Small intestine (tissue), 7 donors: ENCODE results near the gene ARRDC2. TPM values are rescaled to one million over a fixed set of nuclear protein-coding genes. Genes with fewer than 3 reads are reported as not detected.
A peak's percentile ranks its signal among the peaks of the same experiment; 100 is the strongest.

Experiments
- DNase-seq, 2 donors: peaks; one replicate each; pipeline versions ENCODE4 v3.0.0 to v3.0.0-alpha.2; 2013
- FAIRE-seq: peaks from 2 replicates; lab custom pipeline; 2012; peaks lifted over from hg19 to GRCh38; lab: Jason Lieb, UNC
- H3K27ac ChIP-seq, 3 donors: one replicate each; pipeline ENCODE4 v1.5.1; 2013; ENCODE audit warnings: low read length in 2 of 3, mild to moderate bottlenecking in 2 of 3, control low read depth in 1 of 3, inconsistent platforms in 1 of 3, low read depth in 1 of 3, moderate library complexity in 1 of 3
- H3K27me3 ChIP-seq, 3 donors: one replicate each; pipeline ENCODE4 v1.6.1; 2013; ENCODE audit warnings: low read length in 3 of 3, inconsistent platforms in 1 of 3; ENCODE audit not compliant: control insufficient read depth in 3 of 3, insufficient read depth in 3 of 3
- H3K36me3 ChIP-seq, 3 donors: one replicate each; pipeline ENCODE4 v1.6.1; 2013; ENCODE audit warnings: low read length in 3 of 3, inconsistent platforms in 1 of 3, low read depth in 1 of 3, mild to moderate bottlenecking in 1 of 3, moderate library complexity in 1 of 3; ENCODE audit not compliant: control insufficient read depth in 3 of 3, insufficient read depth in 2 of 3
- H3K4me1 ChIP-seq, 3 donors: one replicate each; pipeline ENCODE4 v1.6.1; 2013; ENCODE audit warnings: low read length in 2 of 3, inconsistent platforms in 1 of 3, low read depth in 1 of 3, mild to moderate bottlenecking in 1 of 3, moderate library complexity in 1 of 3; ENCODE audit not compliant: control insufficient read depth in 3 of 3, insufficient read depth in 2 of 3
- H3K4me3 ChIP-seq, 3 donors: one replicate each; pipeline ENCODE4 v1.5.1; 2013; ENCODE audit warnings: low read length in 3 of 3, control low read depth in 1 of 3, inconsistent platforms in 1 of 3, low read depth in 1 of 3, mild to moderate bottlenecking in 1 of 3, moderate library complexity in 1 of 3
- H3K9me3 ChIP-seq, 2 donors: one replicate each; pipeline ENCODE4 v1.6.1; 2013; ENCODE audit warnings: low read depth in 1 of 2, low read length in 1 of 2; ENCODE audit not compliant: control insufficient read depth in 2 of 2, insufficient read depth in 1 of 2
- WGBS, 3 donors: extraction: QIAGEN DNeasy Blood & Tissue Kit; methylation state at CpG; one replicate each; pipeline ENCODE4 v1.1.7; 2013; 5-methylcytosine and 5-hydroxymethylcytosine counted together
- polyA plus RNA-seq, 4 donors: library from polyadenylated mRNA; stranded (reverse) in 3 of 4; unstranded in 1 of 4; fragments of 200-250 nt in 3 of 4; fragments of 120-200 nt in 1 of 4; gene quantifications; one replicate each; pipeline versions ENCODE4 v1.2.1 to v1.2.3, GENCODE V29; 2013
- donor health status: healthy with polysubstance abuse.
- donor health status: control.
- donor health status: control.
- donor health status: Bipolar disorder and iron deficiency.
- donor health status: healthy.

Gene ARRDC2
- polyA plus RNA-seq, 4 donors, result 6.9 to 31.5 (median 28.4) TPM

DNA sequence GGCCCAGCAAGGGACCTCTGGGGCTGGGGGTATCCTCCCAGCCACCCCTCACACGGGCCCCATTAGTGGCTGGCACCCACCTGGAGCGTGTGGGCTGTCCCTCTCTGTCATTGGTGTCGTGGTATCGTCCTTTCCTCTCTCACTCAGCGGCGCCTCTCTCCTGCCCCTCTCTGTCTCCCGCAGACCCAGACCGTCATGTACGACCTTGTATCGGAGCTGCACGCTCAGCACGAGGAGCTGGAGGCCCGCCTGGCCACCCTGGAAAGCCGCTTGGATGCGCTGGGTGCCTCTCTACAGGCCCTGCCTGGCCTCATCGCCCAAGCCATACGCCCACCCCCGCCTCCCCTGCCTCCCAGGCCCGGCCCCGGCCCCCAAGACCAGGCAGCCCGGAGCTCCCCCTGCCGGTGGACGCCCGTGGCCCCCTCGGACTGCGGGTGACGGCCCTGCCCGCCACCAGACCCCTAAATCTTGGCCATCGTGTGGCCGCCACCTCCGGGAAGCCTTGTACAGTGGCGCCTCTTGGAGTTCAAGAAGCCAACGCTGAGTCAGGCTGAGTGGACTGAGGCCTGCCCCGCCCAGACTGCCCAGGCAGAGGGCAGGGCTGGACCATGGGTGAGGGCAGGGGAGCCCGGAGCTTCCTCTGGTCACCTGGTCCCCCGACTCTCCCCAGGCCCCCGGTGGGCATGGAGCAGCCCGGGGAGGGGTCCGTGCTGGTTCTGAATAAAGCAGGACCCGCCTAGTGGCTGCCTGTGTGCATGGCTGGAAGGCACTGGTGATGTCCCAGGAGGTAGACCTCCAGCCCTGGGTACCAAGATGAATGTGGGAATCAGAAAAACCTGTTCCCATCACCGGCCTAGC lies 9.8 kb upstream of the ARRDC2 start:
- H3K36me3 ChIP-seq, result no peaks in the 10 kb centered on the region
- WGBS, 3 donors, result 39 to 57% (median 42%) methylated on average over 32 to 41 of the region's 41 CpGs
- H3K9me3 ChIP-seq, result no peaks in the 10 kb centered on the region
- DNase-seq (peak in 1 of 2 donors; percentile 53), FAIRE-seq (no peak)
- peaks cover 0 to 12% (median 0%) of the 10 kb centered on the region in 3 donors for H3K27me3 ChIP-seq
- no peak overlapping the region for H3K27ac ChIP-seq
- peaks cover 0 to 7% (median 0%) of the 10 kb centered on the region in 3 donors for H3K4me1 ChIP-seq
- H3K4me3 ChIP-seq, result no peak overlapping the region

DNA sequence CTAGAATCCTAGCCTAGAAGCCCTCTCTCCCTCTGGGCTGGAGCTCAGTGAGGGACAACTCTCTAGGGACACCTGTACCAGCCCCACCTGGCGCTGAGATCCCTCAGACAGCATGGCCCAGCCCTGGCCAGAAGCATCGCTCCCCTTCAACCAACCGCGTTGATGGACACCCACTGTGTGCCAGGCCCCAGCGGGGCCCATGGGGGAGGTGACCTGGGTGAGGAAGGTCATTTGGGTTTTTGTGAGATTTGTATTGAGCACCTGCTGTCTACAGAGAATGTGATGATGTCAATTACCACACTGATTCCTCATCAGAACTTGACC lies 9.2 kb upstream of the ARRDC2 start:
- 76 to 87% (median 79%) methylated on average over 5 of the region's 5 CpGs for whole genome bisulfite sequencing, 3 donors
- no peak for DNase-seq
- FAIRE-seq, result no peak
- H3K36me3 ChIP-seq, result no peaks in the 10 kb centered on the region
- H3K4me1 ChIP-seq, result peaks cover 0 to 7% (median 0%) of the 10 kb centered on the region in 3 donors
- H3K9me3 ChIP-seq, result no peaks in the 10 kb centered on the region
- H3K27ac ChIP-seq, result no peak overlapping the region
- peaks cover 0 to 12% (median 0%) of the 10 kb centered on the region in 3 donors for H3K27me3 ChIP-seq
- no peak overlapping the region for H3K4me3 ChIP-seq

DNA sequence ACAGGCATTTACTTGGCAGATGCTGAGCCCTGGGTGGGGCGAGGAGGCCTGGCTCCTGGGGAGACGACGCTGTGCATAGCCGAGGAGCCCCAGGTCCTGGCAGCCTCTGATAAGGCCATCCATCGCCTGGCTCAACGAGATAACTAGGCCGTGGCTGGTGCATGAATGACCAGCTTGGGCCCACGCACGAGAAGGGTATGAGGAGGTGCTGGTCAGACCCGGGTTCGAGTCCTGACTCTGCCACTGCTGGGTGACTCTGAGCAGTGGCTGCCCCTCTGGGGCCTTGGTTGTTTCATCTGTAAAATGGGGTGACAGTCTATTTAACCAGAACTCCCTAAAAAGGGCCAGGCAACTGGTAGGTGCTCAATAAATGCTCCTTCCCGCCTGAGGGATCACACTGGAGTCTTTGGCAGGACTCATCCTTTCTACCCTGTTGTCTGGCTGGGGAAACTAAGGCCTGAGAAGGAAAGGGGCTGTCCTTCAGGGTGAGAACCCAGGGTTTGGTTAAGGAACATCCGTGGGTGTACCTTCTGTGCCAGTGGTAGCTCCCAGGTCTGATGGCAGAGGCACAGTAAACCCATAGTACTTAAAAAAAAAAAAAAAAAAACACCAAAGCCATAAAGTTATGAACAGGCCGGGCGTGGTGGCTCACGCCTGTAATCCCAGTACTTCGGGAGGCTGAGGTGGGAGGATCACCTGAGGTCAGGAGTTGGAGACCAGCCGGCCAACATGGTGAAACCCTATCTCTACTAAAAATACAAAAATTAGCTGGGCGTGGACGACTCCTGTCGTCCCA lies 8.1 kb upstream of the ARRDC2 start:
- no peak overlapping the region for H3K4me3 ChIP-seq
- DNase-seq (no peak), FAIRE-seq (no peak)
- H3K27me3 ChIP-seq, result peaks cover 0 to 12% (median 0%) of the 10 kb centered on the region in 3 donors
- H3K27ac ChIP-seq, result peak overlapping the region in 2 of 3 donors; percentile 14 to 94
- no peaks in the 10 kb centered on the region for H3K36me3 ChIP-seq
- H3K4me1 ChIP-seq, result peaks cover 0 to 7% (median 0%) of the 10 kb centered on the region in 3 donors
- no peaks in the 10 kb centered on the region for H3K9me3 ChIP-seq
- WGBS, 3 donors, result 48 to 75% (median 54%) methylated on average over 21 of the region's 21 CpGs

DNA sequence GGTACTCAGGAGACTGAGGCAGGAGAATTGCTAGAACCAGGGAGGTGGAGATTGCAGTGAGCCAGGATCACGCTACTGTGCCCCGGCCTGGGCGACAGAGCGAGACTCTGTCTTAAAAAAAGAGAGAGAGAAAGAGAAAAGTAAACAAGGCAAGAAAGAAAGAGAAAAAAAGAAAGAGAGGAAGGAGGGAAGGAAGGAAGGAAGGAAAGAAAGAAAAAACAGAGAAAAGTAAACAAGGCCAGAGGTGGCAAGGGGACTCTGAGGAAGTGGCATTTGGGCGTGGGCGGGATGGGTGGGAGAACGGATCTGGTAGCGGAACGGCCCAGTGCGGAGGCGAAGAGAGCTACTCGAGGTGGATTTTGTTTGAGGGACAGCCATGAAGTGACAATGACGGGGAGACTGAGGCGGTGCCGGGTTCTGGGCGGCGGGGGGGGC lies 7.5 kb upstream of the ARRDC2 start:
- FAIRE-seq, result no peak

DNA sequence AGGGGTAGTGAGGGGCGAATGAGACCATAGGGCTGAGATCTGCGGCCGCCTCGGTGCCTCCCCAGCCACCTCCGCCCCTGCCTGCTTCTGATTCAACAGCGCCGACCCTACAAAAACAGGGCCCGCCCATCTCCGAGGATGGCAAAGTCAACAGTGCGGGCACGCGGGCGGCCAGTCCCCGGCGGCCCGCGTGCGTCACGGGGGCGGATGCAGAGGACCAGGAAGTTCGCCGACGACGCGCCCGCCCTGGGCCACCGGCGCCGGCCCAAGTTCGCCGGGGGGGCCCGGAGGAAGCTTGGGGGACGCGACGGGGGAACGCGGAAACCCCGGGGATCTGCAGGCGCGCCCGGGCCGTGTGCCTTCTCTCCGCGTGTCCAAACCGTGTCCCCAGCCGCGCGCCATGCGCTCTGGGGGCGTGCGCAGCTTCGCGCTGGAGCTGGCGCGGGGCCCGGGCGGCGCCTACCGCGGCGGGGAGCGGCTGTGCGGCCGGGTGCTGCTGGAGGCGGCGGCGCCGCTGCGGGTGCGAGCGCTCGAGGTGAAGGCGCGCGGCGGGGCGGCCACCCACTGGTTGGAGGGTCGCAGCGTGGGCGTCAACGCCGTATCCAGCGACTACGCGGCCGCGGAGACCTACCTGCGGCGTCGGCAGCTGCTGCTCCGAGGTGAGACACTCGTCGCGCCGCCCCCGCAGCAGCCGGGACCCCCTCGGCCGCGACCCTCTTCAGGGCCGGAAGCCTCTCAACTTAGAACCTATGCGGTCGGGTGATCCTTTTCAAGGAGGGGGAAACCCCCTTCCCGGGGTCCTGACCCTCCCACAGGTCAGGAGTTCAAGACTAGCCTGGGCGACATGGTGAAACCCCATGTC lies 6.8 kb upstream of the ARRDC2 start:
- Histone ChIP-seq H3K36me3 (no peaks in the 10 kb centered on the region), H3K4me3 (peak overlapping the region; percentile 51 to 70 (median 62)), H3K27me3 (peaks cover 0 to 12% (median 0%) of the 10 kb centered on the region in 3 donors), H3K4me1 (peaks cover 0 to 7% (median 0%) of the 10 kb centered on the region in 3 donors), H3K9me3 (peaks cover 0 to under 1% of the 10 kb centered on the region in 2 donors), H3K27ac (peak overlapping the region in 2 of 3 donors; percentile 69 to 94)
- no peak for FAIRE-seq
- peak; percentile 92 to 93 for DNase-seq
- WGBS, 3 donors, result 0 to 1% (median 0%) methylated on average over 43 to 105 of the region's 105 CpGs

More for the DNA sequence above, 7.5 kb upstream of the ARRDC2 start:
- Histone ChIP-seq H3K4me1 (peaks cover 0 to 7% (median 0%) of the 10 kb centered on the region in 3 donors), H3K27me3 (peaks cover 0 to 12% (median 0%) of the 10 kb centered on the region in 3 donors), H3K27ac (peak overlapping the region in 2 of 3 donors; percentile 14 to 94), H3K36me3 (no peaks in the 10 kb centered on the region), H3K4me3 (peak overlapping the region; percentile 11 to 70 (median 28)), H3K9me3 (no peaks in the 10 kb centered on the region)
- DNase-seq, result no peak
- 17 to 20% (median 18%) methylated on average over 14 to 17 of the region's 17 CpGs for WGBS, 3 donors

DNA sequence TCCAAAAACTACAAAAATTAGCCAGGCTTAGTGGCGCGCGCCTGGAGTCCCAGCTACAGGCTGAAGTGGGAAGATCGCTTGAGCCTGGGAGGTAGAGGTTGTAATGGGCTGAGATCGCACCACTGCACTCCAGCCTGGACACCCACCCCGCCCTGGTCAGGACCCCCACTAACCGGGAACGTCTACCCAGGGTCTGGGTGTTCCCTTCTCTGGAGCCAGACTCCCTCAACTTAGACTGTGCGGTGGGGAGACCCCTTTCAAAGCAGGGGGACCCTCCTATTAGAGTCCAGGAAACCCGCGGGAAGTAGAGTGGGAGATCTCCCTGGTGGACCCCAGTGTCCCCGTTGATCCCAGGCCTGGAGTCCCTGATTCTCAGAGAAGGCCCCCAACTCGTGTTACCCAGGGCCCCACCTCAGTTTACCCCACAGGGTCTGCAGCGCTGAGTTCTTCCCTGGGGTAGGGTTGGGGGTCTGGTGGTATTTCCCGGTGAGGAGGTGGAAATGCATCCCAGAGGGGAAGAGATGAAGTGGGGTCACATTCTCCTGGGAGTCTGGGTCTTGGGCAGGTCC lies 6.1 kb upstream of the ARRDC2 start:
- H3K4me1 ChIP-seq, result peaks cover 0 to 7% (median 0%) of the 10 kb centered on the region in 3 donors
- peaks cover 0 to 3% (median 0%) of the 10 kb centered on the region in 3 donors for H3K36me3 ChIP-seq
- FAIRE-seq (no peak), DNase-seq (no peak)
- 23 to 34% (median 28%) methylated on average over 15 of the region's 15 CpGs for WGBS, 3 donors
- H3K27ac ChIP-seq, result peak overlapping the region in 1 of 3 donors; percentile 94
- H3K27me3 ChIP-seq, result peaks cover 0 to 12% (median 0%) of the 10 kb centered on the region in 3 donors
- peak overlapping the region; percentile 51 to 70 (median 62) for H3K4me3 ChIP-seq
- H3K9me3 ChIP-seq, result peaks cover 0 to 8% of the 10 kb centered on the region in 2 donors

DNA sequence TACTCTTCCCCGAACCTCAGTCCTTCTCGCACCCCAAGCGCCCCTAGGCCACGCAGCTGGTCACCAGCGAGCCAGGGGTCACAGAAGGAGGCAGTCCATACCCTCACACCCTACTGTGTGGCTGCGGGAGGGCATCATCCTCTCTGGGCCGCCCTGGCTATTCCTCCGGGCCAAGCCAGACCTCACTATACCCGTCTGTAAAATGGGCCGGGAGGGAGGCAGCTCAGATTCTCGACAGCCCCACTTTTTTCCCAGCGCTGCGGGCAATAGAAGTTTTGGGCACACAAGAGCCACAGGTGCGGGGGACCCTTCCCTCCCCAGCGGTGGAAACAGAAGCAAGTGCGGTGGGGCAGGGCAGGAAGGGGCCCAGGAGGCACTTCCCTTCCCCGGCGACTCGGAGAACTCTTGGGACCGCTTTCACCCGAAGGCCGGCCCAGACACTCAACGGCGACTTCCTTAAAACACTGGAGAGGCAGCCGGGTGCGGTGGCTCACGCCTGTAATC lies 5.6 kb upstream of the ARRDC2 start:
- H3K36me3 ChIP-seq, result peaks cover 0 to 3% (median 0%) of the 10 kb centered on the region in 3 donors
- H3K4me3 ChIP-seq, result peak overlapping the region; percentile 26 to 70 (median 51)
- FAIRE-seq (no peak), DNase-seq (no peak)
- peaks cover 0 to 8% of the 10 kb centered on the region in 2 donors for H3K9me3 ChIP-seq
- WGBS, 3 donors, result 74 to 93% (median 76%) methylated on average over 27 of the region's 27 CpGs
- H3K27ac ChIP-seq, result peak overlapping the region in 1 of 3 donors; percentile 57
- peaks cover 0 to 12% (median 0%) of the 10 kb centered on the region in 3 donors for H3K27me3 ChIP-seq
- H3K4me1 ChIP-seq, result peaks cover 0 to 11% (median 0%) of the 10 kb centered on the region in 3 donors
